Small intestine (tissue), 7 donors: ENCODE results near the gene CENPC. TPM values are rescaled to one million over a fixed set of nuclear protein-coding genes. Genes with fewer than 3 reads are reported as not detected.

Experiments used
- DNase-seq, 2 donors: peaks; one replicate each; pipeline versions ENCODE4 v3.0.0 to v3.0.0-alpha.2; 2013
- FAIRE-seq: peaks from 2 replicates; lab custom pipeline; 2012; peaks lifted over from hg19 to GRCh38; lab: Jason Lieb, UNC
- H3K27ac ChIP-seq, 3 donors: one replicate each; pipeline ENCODE4 v1.5.1; 2013; ENCODE audit warnings: low read length in 2 of 3, mild to moderate bottlenecking in 2 of 3, control low read depth in 1 of 3, inconsistent platforms in 1 of 3, low read depth in 1 of 3, moderate library complexity in 1 of 3
- H3K27me3 ChIP-seq, 3 donors: one replicate each; pipeline ENCODE4 v1.6.1; 2013; ENCODE audit warnings: low read length in 3 of 3, inconsistent platforms in 1 of 3; ENCODE audit not compliant: control insufficient read depth in 3 of 3, insufficient read depth in 3 of 3
- H3K36me3 ChIP-seq, 3 donors: one replicate each; pipeline ENCODE4 v1.6.1; 2013; ENCODE audit warnings: low read length in 3 of 3, inconsistent platforms in 1 of 3, low read depth in 1 of 3, mild to moderate bottlenecking in 1 of 3, moderate library complexity in 1 of 3; ENCODE audit not compliant: control insufficient read depth in 3 of 3, insufficient read depth in 2 of 3
- H3K4me1 ChIP-seq, 3 donors: one replicate each; pipeline ENCODE4 v1.6.1; 2013; ENCODE audit warnings: low read length in 2 of 3, inconsistent platforms in 1 of 3, low read depth in 1 of 3, mild to moderate bottlenecking in 1 of 3, moderate library complexity in 1 of 3; ENCODE audit not compliant: control insufficient read depth in 3 of 3, insufficient read depth in 2 of 3
- H3K4me3 ChIP-seq, 3 donors: one replicate each; pipeline ENCODE4 v1.5.1; 2013; ENCODE audit warnings: low read length in 3 of 3, control low read depth in 1 of 3, inconsistent platforms in 1 of 3, low read depth in 1 of 3, mild to moderate bottlenecking in 1 of 3, moderate library complexity in 1 of 3
- H3K9me3 ChIP-seq, 2 donors: one replicate each; pipeline ENCODE4 v1.6.1; 2013; ENCODE audit warnings: low read depth in 1 of 2, low read length in 1 of 2; ENCODE audit not compliant: control insufficient read depth in 2 of 2, insufficient read depth in 1 of 2
- WGBS, 3 donors: extraction: QIAGEN DNeasy Blood & Tissue Kit; methylation state at CpG; one replicate each; pipeline ENCODE4 v1.1.7; 2013; 5-methylcytosine and 5-hydroxymethylcytosine counted together
- polyA plus RNA-seq, 4 donors: library from polyadenylated mRNA; stranded (reverse) in 3 of 4; unstranded in 1 of 4; fragments of 200-250 nt in 3 of 4; fragments of 120-200 nt in 1 of 4; gene quantifications; one replicate each; pipeline versions ENCODE4 v1.2.1 to v1.2.3, GENCODE V29; 2013
- donor health status: healthy with polysubstance abuse.
- donor health status: control.
- donor health status: control.
- donor health status: Bipolar disorder and iron deficiency.
- donor health status: healthy.

The CENPC gene
- polyA plus RNA-seq, 4 donors = 4.0 to 20.8 (median 5.0) TPM

DNA sequence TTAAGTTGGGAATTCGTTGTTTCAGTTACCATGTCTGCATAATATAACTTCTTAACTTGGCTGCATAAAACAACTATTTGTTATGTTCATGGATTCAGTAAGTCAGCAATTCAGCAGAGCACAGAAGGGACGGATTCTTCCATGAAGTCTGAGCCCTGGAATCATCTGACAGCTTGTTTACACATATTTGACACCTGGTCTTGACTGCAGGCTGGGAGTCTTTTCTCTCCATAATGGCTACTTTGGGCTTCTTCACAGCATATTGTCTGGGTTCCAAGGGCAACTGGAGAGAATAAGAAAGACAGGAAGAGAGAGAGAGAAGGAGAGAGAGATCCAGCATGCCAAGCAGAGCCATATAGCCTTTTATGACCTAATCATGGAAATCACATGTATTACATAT is 23.1 kb downstream of the CENPC start:
- FAIRE-seq = no peak
- Histone ChIP-seq H3K27ac (no peak overlapping the region), H3K4me3 (no peak overlapping the region), H3K36me3 (peaks cover 2 to 16% (median 2%) of the 10 kb centered on the region in 3 donors), H3K27me3 (no peaks in the 10 kb centered on the region), H3K9me3 (no peaks in the 10 kb centered on the region), H3K4me1 (peaks cover 0 to 3% (median 0%) of the 10 kb centered on the region in 3 donors)
- DNase-seq = no peak
- WGBS, 3 donors = 64 to 87% (median 80%) methylated on average over 2 of the region's 2 CpGs

DNA sequence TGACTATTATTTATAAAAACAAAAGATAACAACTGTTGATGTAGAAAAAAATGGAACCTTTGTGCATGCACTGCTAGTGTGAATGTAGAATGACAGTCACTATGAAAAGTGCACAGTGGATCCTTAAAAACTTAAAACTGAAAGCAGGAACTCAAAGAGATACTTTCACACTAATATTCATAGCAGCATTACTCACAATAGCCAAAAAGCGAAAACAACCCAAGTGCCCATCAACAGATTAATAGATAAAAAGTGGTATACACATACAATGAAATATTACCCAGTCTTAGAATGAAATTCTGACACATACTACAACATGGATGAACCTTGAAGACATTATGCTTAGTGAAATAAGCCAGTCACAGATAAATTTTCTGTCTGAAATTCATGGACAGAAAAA is 23.8 kb downstream of the CENPC start:
- H3K9me3 ChIP-seq = no peaks in the 10 kb centered on the region
- no peak overlapping the region for H3K4me3 ChIP-seq
- H3K36me3 ChIP-seq = peaks cover 2 to 19% (median 2%) of the 10 kb centered on the region in 3 donors
- no peak overlapping the region for H3K27ac ChIP-seq
- FAIRE-seq (no peak), DNase-seq (no peak)
- H3K4me1 ChIP-seq = peaks cover 0 to 3% (median 0%) of the 10 kb centered on the region in 3 donors
- no peaks in the 10 kb centered on the region for H3K27me3 ChIP-seq
- WGBS, 3 donors = 84 to 97% (median 85%) methylated on average over 1 of the region's 1 CpG

DNA sequence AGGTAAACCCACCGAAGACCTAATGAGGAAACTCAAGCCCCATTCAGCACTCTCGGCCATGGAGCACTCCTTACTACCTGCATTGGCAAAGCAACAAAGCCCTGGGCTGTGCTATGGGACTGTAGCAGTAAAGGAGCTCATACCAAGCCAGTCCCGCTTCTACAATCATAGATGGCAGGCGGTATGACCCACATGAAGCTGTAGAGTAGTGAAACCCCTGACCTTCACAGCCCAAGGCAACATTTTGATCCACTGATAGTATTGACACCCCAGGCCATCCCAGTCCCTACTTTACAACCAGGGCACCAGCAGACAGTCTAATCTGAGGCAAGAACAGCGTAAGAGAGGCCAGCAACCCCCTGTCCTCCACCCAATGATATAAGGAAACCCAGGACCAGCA is 25.2 kb downstream of the CENPC start:
- Histone ChIP-seq H3K9me3 (no peaks in the 10 kb centered on the region), H3K27me3 (no peaks in the 10 kb centered on the region), H3K27ac (no peak overlapping the region), H3K4me3 (no peak overlapping the region), H3K36me3 (peaks cover 2 to 17% (median 2%) of the 10 kb centered on the region in 3 donors), H3K4me1 (peaks cover 0 to 3% (median 0%) of the 10 kb centered on the region in 3 donors)
- no peak for FAIRE-seq
- 97 to 98% (median 97%) methylated on average over 5 of the region's 5 CpGs for whole genome bisulfite sequencing, 3 donors
- no peak for DNase-seq

DNA sequence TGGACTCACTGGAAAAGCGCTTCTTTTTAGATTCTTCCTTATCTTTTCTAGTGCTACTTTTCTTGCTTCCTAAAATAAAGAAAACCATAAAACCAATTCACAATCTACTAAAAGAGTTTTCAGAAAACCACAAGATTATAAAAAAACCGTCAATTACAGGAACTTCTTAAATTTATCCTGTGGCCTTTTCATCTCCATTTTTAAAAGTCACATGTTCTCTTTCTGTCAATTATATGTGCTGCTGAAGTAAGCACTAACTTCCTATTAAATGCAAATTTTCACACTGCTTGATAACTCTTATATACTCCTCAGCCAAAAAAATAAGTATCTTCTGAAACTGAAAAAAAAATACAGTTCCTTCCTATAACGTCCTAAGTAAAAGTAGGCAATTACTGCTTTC is 32.8 kb downstream of the CENPC start:
- peaks cover 7 to 14% (median 9%) of the 10 kb centered on the region in 3 donors for H3K36me3 ChIP-seq
- H3K27me3 ChIP-seq = no peaks in the 10 kb centered on the region
- no peaks in the 10 kb centered on the region for H3K4me1 ChIP-seq
- no peaks in the 10 kb centered on the region for H3K9me3 ChIP-seq
- H3K27ac ChIP-seq = no peak overlapping the region
- DNase-seq = no peak
- H3K4me3 ChIP-seq = no peak overlapping the region
- no peak for FAIRE-seq
- WGBS, 3 donors = 71 to 93% (median 78%) methylated on average over 3 of the region's 3 CpGs

DNA sequence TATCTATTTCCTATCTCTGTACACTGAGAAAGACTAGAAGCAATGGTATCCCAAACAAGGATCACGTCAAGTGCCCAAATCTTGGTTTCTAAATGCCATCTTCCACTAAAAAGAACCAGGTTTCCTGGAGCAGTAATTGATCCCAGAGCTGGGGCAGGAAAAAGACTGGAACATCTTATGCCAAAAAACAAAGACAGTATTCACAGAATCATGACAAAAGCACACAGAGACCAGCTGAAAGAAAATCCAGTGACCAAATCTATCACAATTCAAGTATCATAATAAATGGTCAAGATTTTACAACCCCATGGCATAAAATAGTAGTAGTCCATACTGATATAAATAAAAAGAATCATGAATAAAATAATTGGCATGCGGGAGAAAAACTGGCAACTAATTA is 44.9 kb downstream of the CENPC start:
- Histone ChIP-seq H3K27ac (no peak overlapping the region), H3K36me3 (peaks cover 0 to 14% (median 7%) of the 10 kb centered on the region in 3 donors), H3K27me3 (no peaks in the 10 kb centered on the region), H3K4me1 (no peaks in the 10 kb centered on the region), H3K4me3 (no peak overlapping the region), H3K9me3 (no peaks in the 10 kb centered on the region)
- no peak for DNase-seq
- WGBS, 3 donors = 96 to 100% (median 98%) methylated on average over 2 of the region's 2 CpGs
- no peak for FAIRE-seq

DNA sequence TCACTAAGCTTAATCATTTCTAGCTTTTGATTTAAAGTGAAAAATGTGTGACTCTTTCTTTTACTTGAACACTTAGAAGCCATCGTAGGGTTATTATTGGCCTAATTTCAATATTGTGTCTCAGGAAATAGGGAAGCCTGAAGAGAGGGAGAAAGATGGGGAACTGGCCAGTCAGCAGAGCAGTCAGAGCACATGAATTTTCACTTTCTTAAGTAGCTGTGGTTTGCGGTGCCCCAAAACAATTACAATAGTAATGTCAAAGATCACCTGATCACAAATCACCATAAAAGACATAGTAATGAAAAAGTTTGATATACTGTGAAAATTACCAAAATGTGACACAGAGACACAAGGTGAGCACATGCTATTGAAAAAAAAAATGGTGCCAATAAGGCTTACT is 45.5 kb downstream of the CENPC start:
- 87 to 89% (median 87%) methylated on average over 2 of the region's 2 CpGs for WGBS, 3 donors
- no peak overlapping the region for H3K4me3 ChIP-seq
- no peak overlapping the region for H3K27ac ChIP-seq
- peaks cover 0 to 14% (median 6%) of the 10 kb centered on the region in 3 donors for H3K36me3 ChIP-seq
- no peak for FAIRE-seq
- no peaks in the 10 kb centered on the region for H3K4me1 ChIP-seq
- no peaks in the 10 kb centered on the region for H3K9me3 ChIP-seq
- no peaks in the 10 kb centered on the region for H3K27me3 ChIP-seq
- DNase-seq = no peak

DNA sequence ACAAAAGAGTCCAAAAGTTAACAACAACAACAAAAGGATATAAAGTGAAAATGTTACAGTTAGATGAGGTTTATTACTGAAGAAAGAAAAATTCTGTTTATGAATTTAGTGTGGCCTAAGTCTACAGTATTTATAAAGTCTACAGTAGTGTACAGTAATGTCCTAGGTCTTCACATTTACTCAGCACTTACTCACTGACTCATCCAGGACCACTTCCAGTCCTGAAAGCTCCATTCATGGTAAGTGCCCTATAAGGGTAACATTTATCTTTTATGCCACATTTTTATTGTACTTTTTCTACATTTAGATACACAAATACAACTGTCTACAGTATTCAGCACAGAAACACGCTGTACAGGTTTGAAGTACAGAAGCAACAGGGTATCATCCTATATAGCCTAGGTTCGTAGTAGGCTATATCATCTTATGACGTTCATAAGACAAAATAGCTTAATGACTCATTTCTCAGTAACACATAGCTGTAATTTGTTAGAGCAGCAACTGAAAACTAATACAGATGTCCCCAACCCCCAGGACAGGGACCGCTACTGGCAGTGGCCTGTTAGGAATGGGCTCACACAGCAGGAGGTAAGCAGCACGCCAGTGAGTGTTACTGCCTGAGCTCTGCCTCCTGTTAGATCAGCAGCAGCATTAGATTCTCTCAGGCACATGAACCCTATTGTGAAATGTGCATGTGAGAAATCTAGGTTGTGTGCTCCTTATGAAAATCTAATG is 61.3 kb downstream of the CENPC start:
- no peaks in the 10 kb centered on the region for H3K27me3 ChIP-seq
- DNase-seq = no peak
- H3K36me3 ChIP-seq = peaks cover 0 to 13% (median 5%) of the 10 kb centered on the region in 3 donors
- no peak overlapping the region for H3K27ac ChIP-seq
- H3K9me3 ChIP-seq = peaks cover 0 to 8% of the 10 kb centered on the region in 2 donors
- no peaks in the 10 kb centered on the region for H3K4me1 ChIP-seq
- H3K4me3 ChIP-seq = no peak overlapping the region
- 87 to 94% (median 93%) methylated on average over 5 of the region's 5 CpGs for whole genome bisulfite sequencing, 3 donors
- peak; percentile 36 for FAIRE-seq

DNA sequence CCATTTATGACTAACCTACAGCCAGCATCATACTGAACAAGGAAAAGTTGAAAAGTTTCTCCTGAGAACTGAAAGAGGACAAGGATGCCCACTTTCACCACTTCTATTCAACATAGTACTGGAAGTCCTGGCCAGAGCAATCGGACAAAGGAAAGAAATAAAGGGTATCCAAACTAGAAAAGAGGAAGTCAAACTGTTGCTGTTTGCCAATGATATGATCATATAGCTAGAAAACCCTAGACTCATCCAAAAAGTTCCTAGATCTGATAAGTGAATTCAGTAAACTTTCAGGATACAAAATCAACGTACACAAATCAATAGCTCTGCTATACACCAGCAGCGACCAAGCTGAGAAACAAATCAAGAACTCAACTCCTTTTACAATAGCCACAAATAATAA is 64.5 kb downstream of the CENPC start:
- Histone ChIP-seq H3K27me3 (no peaks in the 10 kb centered on the region), H3K9me3 (peaks cover 0 to 24% of the 10 kb centered on the region in 2 donors), H3K36me3 (peaks cover 2 to 26% (median 10%) of the 10 kb centered on the region in 3 donors), H3K4me1 (no peaks in the 10 kb centered on the region), H3K4me3 (no peak overlapping the region), H3K27ac (no peak overlapping the region)
- DNase-seq (no peak), FAIRE-seq (no peak)
- 93 to 100% (median 96%) methylated on average over 3 of the region's 3 CpGs for WGBS, 3 donors
